Retinal pigment epithelial cell (primary cell): ENCODE measurements around the gene FOXP1.

ENCODE experiments used
- DNase-seq: peaks from one replicate; pipeline ENCODE4 v3.0.0-alpha.2; 2010; ENCODE audit warnings: low read depth
- H3K4me3 ChIP-seq: 2 replicates; pipeline ENCODE4 v1.5.1; 2011; ENCODE audit warnings: mild to moderate bottlenecking, low read length, control low read depth, moderate library complexity
- CTCF ChIP-seq: conservative IDR thresholded peaks from 2 replicates; pipeline ENCODE4 v1.5.1; 2011; ENCODE audit warnings: low read depth, low read length, control low read depth, inconsistent platforms

The FOXP1 gene

GRCh38 chr3:71589132-71589531 is 5.6 kb upstream of the FOXP1 start:
- no peak for TF ChIP-seq CTCF
- no peak for DNase-seq
- no peak overlapping the region for H3K4me3 ChIP-seq

- H3K4me3 ChIP-seq = no peak overlapping the region
- no peak for DNase-seq
- TF ChIP-seq CTCF = no peak
Measured at GRCh38 chr3:71587958-71588357, 4.4 kb upstream of the FOXP1 start.

GRCh38 chr3:71586810-71587242 is 3.3 kb upstream of the FOXP1 start:
- no peak for TF ChIP-seq CTCF
- H3K4me3 ChIP-seq = no peak overlapping the region
- DNase-seq = no peak

DNA sequence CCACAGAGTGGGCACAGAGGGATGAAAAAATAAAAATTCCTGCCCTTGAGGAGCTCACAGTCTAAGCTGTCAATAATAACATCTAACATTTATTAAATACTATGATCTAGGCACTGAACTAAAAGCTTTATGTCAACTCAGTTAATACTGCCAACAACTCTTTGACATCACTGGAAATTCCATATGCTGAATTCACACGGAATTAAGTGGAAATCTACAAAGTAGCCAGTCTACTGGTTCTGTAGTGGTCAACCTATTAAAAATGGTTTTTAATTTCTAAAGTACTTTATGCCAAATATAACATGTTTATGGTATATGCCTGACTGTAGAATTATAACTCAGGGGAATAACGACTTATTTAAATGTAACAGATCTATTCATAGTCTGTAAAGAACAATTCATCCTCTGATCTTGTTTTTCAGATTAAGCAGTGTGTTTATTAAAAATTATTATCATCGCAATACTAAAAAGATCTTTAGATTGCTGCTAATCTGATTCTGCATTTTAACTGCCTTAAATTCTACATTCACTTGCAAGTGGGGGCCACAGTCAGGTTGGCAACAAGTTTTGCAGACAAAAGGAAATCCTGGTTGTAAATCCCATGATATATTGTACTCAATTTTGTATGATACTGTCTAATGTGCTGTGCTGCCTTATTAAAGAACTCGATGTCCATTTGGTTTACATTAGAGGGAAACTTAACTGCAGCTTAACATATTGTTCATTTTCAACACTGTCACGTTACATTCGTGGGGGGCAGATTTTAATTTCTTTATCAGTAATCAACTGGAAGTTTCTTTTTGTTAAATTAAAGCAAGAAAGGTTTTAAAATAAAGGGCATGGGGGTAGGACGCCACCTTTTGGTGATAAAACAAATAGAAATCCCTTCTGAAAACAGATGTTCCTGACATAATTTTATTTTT is 2.6 kb upstream of the FOXP1 start:
- no peak overlapping the region for H3K4me3 ChIP-seq
- peak; percentile 65 for TF ChIP-seq CTCF
- DNase-seq = no peak

DNA sequence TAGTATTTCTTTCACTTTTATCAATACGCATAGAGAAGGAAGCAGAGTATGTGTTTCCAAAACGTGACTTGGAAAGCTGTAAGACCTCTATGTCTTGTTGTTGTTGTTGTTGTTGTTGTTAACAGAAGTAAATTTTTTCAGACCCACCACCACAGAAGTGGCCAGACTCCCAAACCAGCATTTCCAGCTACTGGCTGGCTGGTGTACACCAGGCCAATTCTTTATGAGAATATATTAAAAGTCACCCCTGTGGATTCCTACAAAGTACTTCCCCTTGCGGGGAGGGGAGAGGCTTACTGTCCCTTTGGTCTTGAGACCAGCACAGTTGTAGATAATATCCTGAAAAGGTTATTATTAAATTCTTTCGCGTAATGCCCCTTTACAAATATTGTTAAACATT is 1.6 kb upstream of the FOXP1 start:
- TF ChIP-seq CTCF = no peak
- no peak for DNase-seq
- no peak overlapping the region for H3K4me3 ChIP-seq

GRCh38 chr3:71584394-71585011 is 975 bp upstream of the FOXP1 start:
- no peak for DNase-seq
- no peak for TF ChIP-seq CTCF
- H3K4me3 ChIP-seq = peak overlapping the region; percentile 85
